Measurements from ENCODE around the gene CAPN10.

- no peak for TF ChIP-seq POLR2A (IDR thresholded peaks at IDR 0.05)
- TF ChIP-seq, protein P1, sequence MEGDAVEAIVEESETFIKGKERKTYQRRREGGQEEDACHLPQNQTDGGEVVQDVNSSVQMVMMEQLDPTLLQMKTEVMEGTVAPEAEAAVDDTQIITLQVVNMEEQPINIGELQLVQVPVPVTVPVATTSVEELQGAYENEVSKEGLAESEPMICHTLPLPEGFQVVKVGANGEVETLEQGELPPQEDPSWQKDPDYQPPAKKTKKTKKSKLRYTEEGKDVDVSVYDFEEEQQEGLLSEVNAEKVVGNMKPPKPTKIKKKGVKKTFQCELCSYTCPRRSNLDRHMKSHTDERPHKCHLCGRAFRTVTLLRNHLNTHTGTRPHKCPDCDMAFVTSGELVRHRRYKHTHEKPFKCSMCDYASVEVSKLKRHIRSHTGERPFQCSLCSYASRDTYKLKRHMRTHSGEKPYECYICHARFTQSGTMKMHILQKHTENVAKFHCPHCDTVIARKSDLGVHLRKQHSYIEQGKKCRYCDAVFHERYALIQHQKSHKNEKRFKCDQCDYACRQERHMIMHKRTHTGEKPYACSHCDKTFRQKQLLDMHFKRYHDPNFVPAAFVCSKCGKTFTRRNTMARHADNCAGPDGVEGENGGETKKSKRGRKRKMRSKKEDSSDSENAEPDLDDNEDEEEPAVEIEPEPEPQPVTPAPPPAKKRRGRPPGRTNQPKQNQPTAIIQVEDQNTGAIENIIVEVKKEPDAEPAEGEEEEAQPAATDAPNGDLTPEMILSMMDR (IDR thresholded peaks at IDR 0.05) = no peak
These were observed 9.0 kb upstream of the CAPN10 start for GRCh38 chr2:240577281-240578109.

Data from breast epithelium (tissue), 3 donors.